AG09319 (cell line): ENCODE measurements around the gene TSPAN5.

ENCODE experiments used
- DNase-seq: peaks from one replicate; pipeline ENCODE4 v3.0.0-alpha.2; 2010; ENCODE audit warnings: low read depth; ENCODE audit errors: extremely low read depth
- CTCF ChIP-seq: IDR thresholded peaks from 2 replicates; pipeline ENCODE4 v1.5.1; 2011; ENCODE audit warnings: low read depth, mild to moderate bottlenecking, inconsistent platforms, low read length, moderate library complexity

TSPAN5 gene

GRCh38 chr4:98643755-98644154, 14.7 kb downstream of the TSPAN5 start:
- no peak for DNase-seq

GRCh38 chr4:98642991-98643426, 15.4 kb downstream of the TSPAN5 start:
- DNase-seq: no peak
- TF ChIP-seq CTCF: no peak

More at GRCh38 chr4:98643755-98644154, 14.7 kb downstream of the TSPAN5 start:
- TF ChIP-seq CTCF: no peak

DNA sequence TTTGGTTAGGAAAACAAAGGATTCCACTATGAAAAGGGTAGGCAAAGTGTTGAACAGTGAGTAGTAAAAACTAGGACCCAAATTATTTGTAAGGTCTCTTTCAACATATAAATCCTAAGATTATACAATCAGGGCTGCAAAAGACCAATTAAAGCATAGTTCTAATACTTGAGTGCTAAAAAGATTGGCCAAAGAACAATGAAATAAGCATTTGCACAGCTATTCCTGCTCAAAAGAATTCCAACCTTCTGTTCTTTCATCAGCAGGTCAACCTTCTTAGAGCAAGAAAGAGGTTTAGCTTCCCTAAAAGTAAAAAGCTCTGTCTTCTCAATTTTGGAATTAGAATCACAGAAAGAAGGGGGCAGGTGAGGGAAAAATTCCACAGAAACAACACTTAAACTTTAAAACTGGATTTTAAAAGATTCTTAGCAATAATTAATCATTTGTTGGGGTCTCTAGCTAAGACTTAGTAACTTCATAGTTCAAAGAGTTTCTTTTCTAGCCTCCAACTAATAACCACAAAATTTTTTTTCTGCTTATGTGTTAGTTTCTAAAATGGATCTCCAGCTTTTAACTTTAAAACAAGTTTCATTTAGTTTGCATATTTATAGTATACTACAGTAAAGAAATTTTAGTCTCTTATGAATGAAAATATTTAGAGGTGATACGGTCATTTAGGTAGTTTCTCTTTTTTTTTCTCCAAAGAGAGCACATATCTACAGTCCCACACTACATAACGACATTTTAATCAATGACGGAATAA, 16.3 kb downstream of the TSPAN5 start:
- TF ChIP-seq CTCF: no peak
- DNase-seq: no peak

DNA sequence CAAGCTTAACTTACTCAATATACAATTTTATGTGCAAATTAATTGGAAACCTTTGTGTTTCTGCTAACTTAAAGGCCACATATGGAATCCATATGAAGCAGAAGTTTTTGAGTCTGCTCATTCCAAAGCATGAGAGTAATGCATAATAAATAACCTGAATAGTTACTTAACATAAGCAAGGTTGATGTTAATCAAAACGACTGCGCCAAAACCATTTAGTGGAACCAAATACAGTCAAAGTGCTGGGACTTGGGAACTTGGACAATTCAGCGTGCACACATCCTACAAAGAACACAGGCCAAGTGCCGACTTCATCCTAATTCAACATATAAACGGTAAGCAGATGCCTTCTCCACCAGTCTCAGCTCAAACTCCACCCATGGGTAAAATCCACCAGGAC, 17.0 kb downstream of the TSPAN5 start:
- no peak for DNase-seq

GRCh38 chr4:98639523-98639922, 18.9 kb downstream of the TSPAN5 start:
- TF ChIP-seq CTCF: no peak
- DNase-seq: no peak

More for the DNA sequence above, 17.0 kb downstream of the TSPAN5 start:
- TF ChIP-seq CTCF: no peak

- no peak for DNase-seq
These were observed 19.3 kb downstream of the TSPAN5 start for GRCh38 chr4:98639108-98639507.

DNA sequence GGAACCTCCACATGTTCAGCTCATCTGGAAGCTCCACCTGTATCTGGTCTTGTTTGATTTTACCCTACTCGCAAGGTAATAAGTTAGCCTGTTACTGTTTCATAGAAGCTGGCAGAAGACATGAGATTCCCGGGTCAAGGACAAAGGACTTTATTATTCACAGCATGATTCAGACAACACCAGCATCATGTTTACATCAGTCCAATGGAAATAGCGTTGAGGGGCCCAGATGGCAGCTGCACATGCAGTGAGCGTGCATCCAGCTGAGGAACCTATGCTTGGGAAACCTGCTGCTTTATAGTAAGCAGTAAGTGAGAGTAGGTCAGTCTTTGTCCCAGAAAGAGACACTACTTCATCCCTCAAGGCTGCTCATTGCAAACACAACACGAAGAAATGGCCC, 19.8 kb downstream of the TSPAN5 start:
- TF ChIP-seq CTCF: no peak
- no peak for DNase-seq

More at GRCh38 chr4:98639108-98639507, 19.3 kb downstream of the TSPAN5 start:
- no peak for TF ChIP-seq CTCF
